Stimulated activated CD4-positive, alpha-beta T cell treated with anti-CD3 and anti-CD28 coated beads, TNF-alpha, amount 100 ng/mL, for 4 hours (primary cell): ENCODE measurements around the gene BTN1A1.

Source experiments
- DNase-seq, 3 experiments: peaks; one replicate each; pipeline ENCODE4 v3.0.0-alpha.2; 2020; ENCODE audit warnings: low read depth in 3 of 3

BTN1A1 gene

GRCh38 chr6:26475823-26476729 is 24.0 kb upstream of the BTN1A1 start:
- no peak for DNase-seq

- DNase-seq = no peak
Measured at GRCh38 chr6:26476896-26477295, 23.2 kb upstream of the BTN1A1 start.

- DNase-seq = no peak
Measured at GRCh38 chr6:26477426-26477825, 22.7 kb upstream of the BTN1A1 start.

- no peak for DNase-seq
Measured at GRCh38 chr6:26478100-26478984, 21.8 kb upstream of the BTN1A1 start.

GRCh38 chr6:26478985-26479278 is 21.2 kb upstream of the BTN1A1 start:
- DNase-seq = no peak

- DNase-seq = no peak
Measured at GRCh38 chr6:26482338-26482737, 17.8 kb upstream of the BTN1A1 start.

- no peak for DNase-seq
Measured at GRCh38 chr6:26483727-26484126, 16.4 kb upstream of the BTN1A1 start.

- no peak for DNase-seq
Measured at GRCh38 chr6:26484161-26484560, 15.9 kb upstream of the BTN1A1 start.

GRCh38 chr6:26485112-26485780 is 14.9 kb upstream of the BTN1A1 start:
- no peak for DNase-seq

- no peak for DNase-seq
Measured at GRCh38 chr6:26486358-26486757, 13.7 kb upstream of the BTN1A1 start.

GRCh38 chr6:26487466-26487865 is 12.6 kb upstream of the BTN1A1 start:
- DNase-seq = no peak

GRCh38 chr6:26489996-26490964 is 9.8 kb upstream of the BTN1A1 start:
- no peak for DNase-seq

- DNase-seq = no peak
Measured at GRCh38 chr6:26491604-26492003, 8.5 kb upstream of the BTN1A1 start.

GRCh38 chr6:26493258-26493657 is 6.8 kb upstream of the BTN1A1 start:
- no peak for DNase-seq

- no peak for DNase-seq
Measured at GRCh38 chr6:26494117-26494516, 6.0 kb upstream of the BTN1A1 start.

- DNase-seq = no peak
Measured at GRCh38 chr6:26495281-26495680, 4.8 kb upstream of the BTN1A1 start.

- DNase-seq = no peak
Measured at GRCh38 chr6:26497610-26498009, 2.5 kb upstream of the BTN1A1 start.

- DNase-seq = peak in 2 of 3 experiments; percentile 5 to 11
Measured at GRCh38 chr6:26501482-26501986, 1.4 kb downstream of the BTN1A1 start.

- no peak for DNase-seq
Measured at GRCh38 chr6:26502165-26502564, 2.1 kb downstream of the BTN1A1 start.

- no peak for DNase-seq
Measured at GRCh38 chr6:26502626-26503025, 2.5 kb downstream of the BTN1A1 start.

GRCh38 chr6:26507658-26508057 is 7.6 kb downstream of the BTN1A1 start:
- DNase-seq = no peak
